ENCODE data around the gene SLAIN1. TPM values are rescaled to one million over a fixed set of nuclear protein-coding genes. Genes with fewer than 3 reads are reported as not detected.

SLAIN1 gene
- polyA plus RNA-seq, 2 donors = 1.3 to 2.3 TPM

DNA sequence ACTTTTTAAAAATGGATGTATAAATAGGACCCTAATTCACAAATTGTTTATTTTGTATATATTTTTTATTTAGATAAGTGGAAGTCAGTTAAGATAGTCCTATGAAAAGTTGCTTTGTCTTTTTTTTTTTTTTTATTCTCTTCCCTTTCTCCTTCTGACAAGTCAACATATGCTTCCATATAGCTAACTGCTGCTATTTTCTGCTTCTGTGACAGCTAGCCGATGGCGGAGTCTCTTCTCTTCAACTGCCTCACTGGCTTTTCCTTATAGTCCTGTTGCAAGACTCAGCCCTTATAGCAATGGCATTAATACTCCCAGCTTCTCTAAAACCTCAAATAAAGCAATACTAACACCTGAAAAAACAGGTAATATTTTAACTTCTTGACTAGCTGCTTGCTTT is 45.3 kb downstream of the SLAIN1 start:
- no peak overlapping the region for H3K27ac ChIP-seq (ENCODE audit: low read depth in 2 of 2, low read length in 1 of 2)
- 96 to 98% methylated on average over 2 of the region's 2 CpGs for WGBS, 2 donors
- H3K27me3 ChIP-seq (ENCODE audit: control insufficient read depth in 1 of 2, insufficient read depth in 2 of 2, low read length in 2 of 2) = no peaks in the 10 kb centered on the region
- no peak overlapping the region for H3K4me3 ChIP-seq (ENCODE audit: low read depth in 1 of 2, low read length in 2 of 2)
- H3K36me3 ChIP-seq (ENCODE audit: control insufficient read depth in 2 of 2, insufficient read depth in 2 of 2, low read length in 1 of 2) = peaks cover 0 to 3% of the 10 kb centered on the region in 2 donors
- H3K9me3 ChIP-seq (ENCODE audit: control insufficient read depth in 2 of 2, insufficient read depth in 1 of 2, low read depth in 1 of 2, low read length in 1 of 2) = no peaks in the 10 kb centered on the region
- H3K4me1 ChIP-seq (ENCODE audit: control insufficient read depth in 2 of 2, insufficient read depth in 2 of 2, low read length in 1 of 2) = no peaks in the 10 kb centered on the region

DNA sequence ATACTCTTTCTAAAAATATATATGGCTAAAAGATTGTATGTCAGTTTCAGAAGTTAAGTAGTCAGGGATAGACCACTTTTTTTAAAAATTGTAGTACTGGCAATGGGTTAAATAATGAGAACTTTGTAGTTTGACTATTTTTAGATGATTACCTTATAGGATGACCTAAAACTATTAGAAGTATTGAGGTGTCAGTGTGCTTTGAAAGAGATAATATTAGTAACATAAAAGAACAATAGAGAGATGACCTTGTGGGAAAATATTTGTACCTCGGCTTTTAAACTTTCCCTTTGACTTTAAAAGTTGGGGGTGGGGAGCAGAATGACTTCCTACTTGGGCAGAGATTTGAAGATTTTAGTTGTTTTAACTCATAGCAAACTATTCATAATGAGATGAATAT is 48.3 kb downstream of the SLAIN1 start:
- no peaks in the 10 kb centered on the region for H3K4me1 ChIP-seq (ENCODE audit: control insufficient read depth in 2 of 2, insufficient read depth in 2 of 2, low read length in 1 of 2)
- no peaks in the 10 kb centered on the region for H3K9me3 ChIP-seq (ENCODE audit: control insufficient read depth in 2 of 2, insufficient read depth in 1 of 2, low read depth in 1 of 2, low read length in 1 of 2)
- 57 to 76% methylated on average over 1 of the region's 1 CpG for WGBS, 2 donors

DNA sequence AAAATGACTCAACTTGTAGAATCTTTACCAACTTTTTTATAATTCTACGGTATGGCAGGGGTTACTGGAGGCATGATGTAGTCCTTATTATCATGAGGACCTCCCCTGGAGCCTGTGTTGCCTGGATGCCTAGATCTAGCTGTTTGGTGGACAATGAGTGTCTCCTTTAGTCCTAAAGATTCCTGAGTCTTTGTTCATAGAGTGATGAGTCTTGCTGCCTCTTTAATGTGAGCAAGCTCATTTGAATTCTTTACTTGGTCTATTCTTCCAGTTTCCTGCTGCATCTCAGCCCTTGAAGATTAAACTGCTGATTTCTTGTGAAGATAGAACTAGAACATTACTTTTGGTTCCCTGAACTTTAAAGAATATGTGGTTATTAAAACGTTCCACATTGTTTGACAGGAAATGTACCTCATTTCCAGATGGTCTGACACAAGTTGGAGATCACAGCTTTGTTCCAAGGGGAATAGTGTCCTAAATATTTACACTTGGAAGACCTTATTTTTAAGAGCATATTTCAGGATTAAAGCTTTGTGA is 51.9 kb downstream of the SLAIN1 start:
- no peaks in the 10 kb centered on the region for H3K9me3 ChIP-seq (ENCODE audit: control insufficient read depth in 2 of 2, insufficient read depth in 1 of 2, low read depth in 1 of 2, low read length in 1 of 2)
- WGBS, 2 donors = 40 to 49% methylated on average over 2 of the region's 2 CpGs
- H3K36me3 ChIP-seq (ENCODE audit: control insufficient read depth in 2 of 2, insufficient read depth in 2 of 2, low read length in 1 of 2) = peaks cover 0 to 1% of the 10 kb centered on the region in 2 donors
- H3K27me3 ChIP-seq (ENCODE audit: control insufficient read depth in 1 of 2, insufficient read depth in 2 of 2, low read length in 2 of 2) = no peaks in the 10 kb centered on the region
- no peak overlapping the region for H3K4me3 ChIP-seq (ENCODE audit: low read depth in 1 of 2, low read length in 2 of 2)
- H3K27ac ChIP-seq (ENCODE audit: low read depth in 2 of 2, low read length in 1 of 2) = no peak overlapping the region
- H3K4me1 ChIP-seq (ENCODE audit: control insufficient read depth in 2 of 2, insufficient read depth in 2 of 2, low read length in 1 of 2) = no peaks in the 10 kb centered on the region

More for the DNA sequence above, 48.3 kb downstream of the SLAIN1 start:
- Histone ChIP-seq H3K27me3 (ENCODE audit: control insufficient read depth in 1 of 2, insufficient read depth in 2 of 2, low read length in 2 of 2) (no peaks in the 10 kb centered on the region), H3K4me3 (ENCODE audit: low read depth in 1 of 2, low read length in 2 of 2) (no peak overlapping the region), H3K27ac (ENCODE audit: low read depth in 2 of 2, low read length in 1 of 2) (no peak overlapping the region), H3K36me3 (ENCODE audit: control insufficient read depth in 2 of 2, insufficient read depth in 2 of 2, low read length in 1 of 2) (peaks cover 0 to 3% of the 10 kb centered on the region in 2 donors)

DNA sequence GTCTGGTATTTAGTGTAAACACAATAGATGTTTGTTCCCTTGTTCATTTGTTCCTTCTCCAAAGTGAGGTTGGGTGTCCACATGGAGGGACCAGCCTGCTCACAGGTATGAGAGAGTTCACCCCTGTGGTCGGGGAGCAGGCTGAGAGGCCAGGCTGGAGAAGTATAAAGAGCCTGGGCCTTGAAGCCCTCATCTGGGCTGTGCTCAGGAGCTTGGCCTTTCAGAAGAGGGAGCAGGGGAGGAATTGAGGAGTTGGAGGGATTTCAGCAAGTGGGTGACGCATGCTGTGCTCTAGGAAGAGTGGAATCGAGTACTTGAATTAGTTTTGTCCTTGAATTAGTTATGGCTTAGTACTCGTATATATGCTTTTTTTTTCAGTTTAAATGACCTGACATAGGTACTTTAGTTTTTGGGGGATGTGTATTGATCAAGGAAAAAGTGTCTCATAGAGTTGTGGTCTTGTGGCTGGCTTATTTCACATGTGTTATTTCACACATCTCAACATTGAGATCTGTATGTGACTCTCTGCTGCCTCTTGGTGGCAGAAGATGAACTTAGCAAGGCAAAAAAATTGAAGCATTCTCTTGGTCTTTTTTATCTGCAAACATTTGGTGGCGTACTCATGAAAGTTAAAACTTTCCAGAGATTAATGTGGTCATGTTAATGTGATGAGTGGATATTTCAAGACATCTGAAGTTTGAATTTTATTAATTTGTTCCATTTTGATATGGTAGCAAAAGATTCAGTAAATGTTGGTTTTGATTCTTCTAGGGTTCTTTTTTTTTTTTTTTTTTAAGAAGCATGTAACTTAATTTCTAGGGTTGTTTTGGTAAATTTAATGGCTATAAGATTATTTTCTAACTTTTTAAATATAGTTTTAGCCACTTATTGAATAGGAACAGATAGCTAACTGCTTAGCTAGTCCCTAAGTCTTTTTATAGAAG is 54.3 kb downstream of the SLAIN1 start:
- Histone ChIP-seq H3K27me3 (ENCODE audit: control insufficient read depth in 1 of 2, insufficient read depth in 2 of 2, low read length in 2 of 2) (no peaks in the 10 kb centered on the region), H3K36me3 (ENCODE audit: control insufficient read depth in 2 of 2, insufficient read depth in 2 of 2, low read length in 1 of 2) (no peaks in the 10 kb centered on the region), H3K4me3 (ENCODE audit: low read depth in 1 of 2, low read length in 2 of 2) (no peak overlapping the region), H3K9me3 (ENCODE audit: control insufficient read depth in 2 of 2, insufficient read depth in 1 of 2, low read depth in 1 of 2, low read length in 1 of 2) (no peaks in the 10 kb centered on the region), H3K27ac (ENCODE audit: low read depth in 2 of 2, low read length in 1 of 2) (no peak overlapping the region), H3K4me1 (ENCODE audit: control insufficient read depth in 2 of 2, insufficient read depth in 2 of 2, low read length in 1 of 2) (no peaks in the 10 kb centered on the region)
- 64 to 65% methylated on average over 5 of the region's 5 CpGs for WGBS, 2 donors

DNA sequence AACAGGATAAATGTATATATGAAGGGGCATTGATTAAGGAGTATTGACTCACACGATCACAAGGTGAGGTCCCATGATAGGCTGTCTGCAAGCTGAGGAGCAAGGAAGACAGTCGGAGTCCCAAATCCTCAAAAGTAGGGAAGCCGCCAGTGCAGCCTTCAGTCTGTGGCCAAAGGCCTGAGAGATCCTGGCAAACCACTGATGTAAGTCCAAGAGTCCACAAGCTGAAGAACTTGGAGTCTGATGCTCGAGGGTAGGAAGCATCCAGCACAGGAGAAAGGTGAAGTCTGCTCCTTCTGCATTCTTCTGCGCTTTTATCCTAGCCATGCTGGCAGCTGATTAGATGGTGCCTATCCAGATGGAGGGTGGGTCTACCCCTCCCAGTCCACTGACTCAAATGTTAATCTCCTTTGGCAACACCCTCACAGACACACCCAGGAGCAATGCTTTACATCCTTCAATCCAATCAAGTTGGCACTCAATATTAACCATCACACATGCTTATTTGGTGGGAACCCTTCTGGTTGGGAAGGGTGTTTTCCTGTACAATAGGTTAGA is 55.1 kb downstream of the SLAIN1 start:
- H3K27me3 ChIP-seq (ENCODE audit: control insufficient read depth in 1 of 2, insufficient read depth in 2 of 2, low read length in 2 of 2) = no peaks in the 10 kb centered on the region
- H3K4me3 ChIP-seq (ENCODE audit: low read depth in 1 of 2, low read length in 2 of 2) = no peak overlapping the region
- H3K36me3 ChIP-seq (ENCODE audit: control insufficient read depth in 2 of 2, insufficient read depth in 2 of 2, low read length in 1 of 2) = no peaks in the 10 kb centered on the region
- WGBS, 2 donors = 68 to 78% methylated on average over 5 of the region's 5 CpGs
- H3K9me3 ChIP-seq (ENCODE audit: control insufficient read depth in 2 of 2, insufficient read depth in 1 of 2, low read depth in 1 of 2, low read length in 1 of 2) = no peaks in the 10 kb centered on the region
- no peaks in the 10 kb centered on the region for H3K4me1 ChIP-seq (ENCODE audit: control insufficient read depth in 2 of 2, insufficient read depth in 2 of 2, low read length in 1 of 2)
- no peak overlapping the region for H3K27ac ChIP-seq (ENCODE audit: low read depth in 2 of 2, low read length in 1 of 2)

DNA sequence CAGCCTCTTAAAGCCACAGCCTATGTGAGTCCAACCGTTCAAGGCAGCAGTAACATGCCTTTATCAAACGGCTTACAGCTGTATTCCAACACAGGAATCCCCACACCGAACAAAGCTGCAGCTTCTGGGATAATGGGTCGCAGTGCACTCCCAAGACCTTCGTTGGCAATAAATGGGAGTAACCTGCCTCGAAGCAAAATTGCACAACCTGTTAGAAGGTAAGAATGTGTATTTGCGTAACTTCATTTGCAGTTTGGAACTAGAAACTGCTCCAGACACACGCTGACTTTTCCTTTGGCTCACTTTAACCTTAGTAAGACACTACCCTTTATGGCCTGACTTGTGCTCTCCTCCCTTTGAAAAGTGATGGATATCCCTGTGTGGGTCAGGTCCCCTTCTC is 63.4 kb downstream of the SLAIN1 start:
- Histone ChIP-seq H3K36me3 (ENCODE audit: control insufficient read depth in 2 of 2, insufficient read depth in 2 of 2, low read length in 1 of 2) (no peaks in the 10 kb centered on the region), H3K27me3 (ENCODE audit: control insufficient read depth in 1 of 2, insufficient read depth in 2 of 2, low read length in 2 of 2) (no peaks in the 10 kb centered on the region), H3K4me1 (ENCODE audit: control insufficient read depth in 2 of 2, insufficient read depth in 2 of 2, low read length in 1 of 2) (no peaks in the 10 kb centered on the region), H3K4me3 (ENCODE audit: low read depth in 1 of 2, low read length in 2 of 2) (no peak overlapping the region), H3K27ac (ENCODE audit: low read depth in 2 of 2, low read length in 1 of 2) (no peak overlapping the region), H3K9me3 (ENCODE audit: control insufficient read depth in 2 of 2, insufficient read depth in 1 of 2, low read depth in 1 of 2, low read length in 1 of 2) (no peaks in the 10 kb centered on the region)
- WGBS, 2 donors = 73 to 81% methylated on average over 8 of the region's 8 CpGs

DNA sequence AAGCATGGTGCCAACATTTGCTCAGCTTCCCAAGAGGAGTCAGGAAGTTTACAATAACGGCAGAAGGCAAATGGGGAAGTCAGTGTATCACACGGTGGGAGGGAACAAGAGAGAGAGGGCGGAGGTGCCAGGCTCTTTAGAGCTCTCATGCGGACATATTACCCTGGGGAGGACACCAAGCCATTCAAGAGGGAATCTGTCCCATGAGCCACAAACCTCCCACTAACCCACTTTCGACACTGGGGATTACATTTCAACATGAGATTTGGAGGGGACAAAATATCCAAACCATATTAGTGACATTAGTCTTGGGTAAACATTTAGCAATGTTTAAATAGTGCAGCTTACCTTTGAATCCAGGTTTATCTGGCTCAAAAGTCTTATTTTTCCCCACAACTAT is 69.9 kb downstream of the SLAIN1 start:
- no peaks in the 10 kb centered on the region for H3K9me3 ChIP-seq (ENCODE audit: control insufficient read depth in 2 of 2, insufficient read depth in 1 of 2, low read depth in 1 of 2, low read length in 1 of 2)
- 47 to 66% methylated on average over 5 of the region's 5 CpGs for WGBS, 2 donors
- H3K4me1 ChIP-seq (ENCODE audit: control insufficient read depth in 2 of 2, insufficient read depth in 2 of 2, low read length in 1 of 2) = no peaks in the 10 kb centered on the region

DNA sequence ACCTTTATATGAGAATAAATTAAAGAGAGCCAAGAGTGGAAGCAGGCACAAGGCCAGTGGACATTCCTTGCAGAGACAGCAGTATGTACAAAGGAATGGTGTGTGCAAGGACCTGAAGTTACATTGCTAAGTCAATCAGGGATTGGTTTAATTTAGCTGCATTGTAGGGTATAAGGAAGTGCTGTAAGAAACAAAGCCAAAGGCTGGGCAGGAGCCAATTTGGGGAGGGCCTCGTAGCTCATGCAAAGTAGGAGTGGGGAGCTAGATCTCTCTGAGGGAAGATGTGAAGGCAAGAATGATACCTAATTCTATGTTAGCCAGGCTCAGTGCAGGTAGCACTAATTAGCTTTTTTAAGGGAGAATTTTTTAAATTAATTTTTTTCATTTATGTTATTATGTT is 76.7 kb downstream of the SLAIN1 start:
- no peak overlapping the region for H3K27ac ChIP-seq (ENCODE audit: low read depth in 2 of 2, low read length in 1 of 2)
- H3K9me3 ChIP-seq (ENCODE audit: control insufficient read depth in 2 of 2, insufficient read depth in 1 of 2, low read depth in 1 of 2, low read length in 1 of 2) = no peaks in the 10 kb centered on the region
- H3K4me1 ChIP-seq (ENCODE audit: control insufficient read depth in 2 of 2, insufficient read depth in 2 of 2, low read length in 1 of 2) = no peaks in the 10 kb centered on the region
- H3K4me3 ChIP-seq (ENCODE audit: low read depth in 1 of 2, low read length in 2 of 2) = no peak overlapping the region
- H3K36me3 ChIP-seq (ENCODE audit: control insufficient read depth in 2 of 2, insufficient read depth in 2 of 2, low read length in 1 of 2) = no peaks in the 10 kb centered on the region
- H3K27me3 ChIP-seq (ENCODE audit: control insufficient read depth in 1 of 2, insufficient read depth in 2 of 2, low read length in 2 of 2) = no peaks in the 10 kb centered on the region
- 36 to 38% methylated on average over 1 of the region's 1 CpG for WGBS, 2 donors

More for the DNA sequence above, 69.9 kb downstream of the SLAIN1 start:
- no peaks in the 10 kb centered on the region for H3K36me3 ChIP-seq (ENCODE audit: control insufficient read depth in 2 of 2, insufficient read depth in 2 of 2, low read length in 1 of 2)
- no peaks in the 10 kb centered on the region for H3K27me3 ChIP-seq (ENCODE audit: control insufficient read depth in 1 of 2, insufficient read depth in 2 of 2, low read length in 2 of 2)
- no peak overlapping the region for H3K4me3 ChIP-seq (ENCODE audit: low read depth in 1 of 2, low read length in 2 of 2)
- no peak overlapping the region for H3K27ac ChIP-seq (ENCODE audit: low read depth in 2 of 2, low read length in 1 of 2)

DNA sequence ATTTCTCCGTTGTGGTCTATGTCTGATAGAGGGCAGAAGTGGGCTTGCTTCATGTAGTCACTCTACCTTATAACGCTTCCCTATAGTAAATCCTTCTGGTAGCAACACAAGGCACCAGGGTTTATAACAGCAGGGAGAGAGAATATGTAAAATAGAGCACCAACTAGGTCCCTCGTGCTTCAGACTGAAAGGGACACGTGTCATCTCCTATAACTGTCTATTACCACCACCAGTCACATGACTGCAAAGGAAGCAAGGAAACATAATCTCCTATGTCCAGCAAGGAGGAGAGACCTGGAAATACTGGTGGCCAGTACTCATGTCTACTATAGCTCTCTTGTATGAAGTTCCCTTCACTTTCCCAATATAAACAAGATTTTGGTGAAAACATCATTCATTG is 79.2 kb downstream of the SLAIN1 start:
- 54% methylated on average over 4 of the region's 4 CpGs for WGBS, 2 donors
- no peaks in the 10 kb centered on the region for H3K27me3 ChIP-seq (ENCODE audit: control insufficient read depth in 1 of 2, insufficient read depth in 2 of 2, low read length in 2 of 2)
- no peak overlapping the region for H3K4me3 ChIP-seq (ENCODE audit: low read depth in 1 of 2, low read length in 2 of 2)
- no peaks in the 10 kb centered on the region for H3K9me3 ChIP-seq (ENCODE audit: control insufficient read depth in 2 of 2, insufficient read depth in 1 of 2, low read depth in 1 of 2, low read length in 1 of 2)
- H3K36me3 ChIP-seq (ENCODE audit: control insufficient read depth in 2 of 2, insufficient read depth in 2 of 2, low read length in 1 of 2) = no peaks in the 10 kb centered on the region
- no peak overlapping the region for H3K27ac ChIP-seq (ENCODE audit: low read depth in 2 of 2, low read length in 1 of 2)
- no peaks in the 10 kb centered on the region for H3K4me1 ChIP-seq (ENCODE audit: control insufficient read depth in 2 of 2, insufficient read depth in 2 of 2, low read length in 1 of 2)

All from esophagus (tissue), 2 donors.